ENCODE measurements around the gene ATP8B4.

Gene ATP8B4

DNA sequence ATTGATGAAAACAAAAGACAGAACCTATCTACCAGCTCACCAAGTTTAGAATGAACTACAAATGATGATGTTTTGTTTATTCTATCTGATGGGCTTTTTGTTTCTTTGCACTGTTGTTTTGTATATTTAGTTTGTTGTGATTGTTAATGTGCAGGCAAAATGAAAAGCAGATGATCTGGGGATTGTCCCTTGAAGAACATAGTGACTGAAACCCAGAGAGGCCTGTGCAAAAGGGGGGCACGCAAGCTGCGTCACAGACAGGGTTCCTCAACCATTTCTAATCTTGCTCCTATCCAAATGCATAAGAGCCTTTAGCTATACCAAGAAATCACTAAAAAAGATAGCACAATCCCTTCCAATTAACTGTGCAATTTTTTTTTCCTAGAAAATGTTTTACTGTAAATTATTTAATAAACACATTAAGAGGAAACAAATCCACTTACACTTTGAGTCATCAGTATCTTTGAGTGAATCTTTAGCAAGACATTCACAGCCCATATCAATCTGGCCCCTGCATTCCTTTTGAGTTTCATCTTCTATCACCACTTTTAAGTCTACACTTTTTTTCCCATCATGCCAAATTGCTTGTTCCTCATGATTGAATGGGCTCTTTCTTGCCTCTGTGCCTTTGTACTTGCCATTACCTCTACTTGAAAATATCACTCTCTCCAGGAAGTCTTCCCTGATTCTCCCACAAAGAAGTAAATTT, 220.3 kb downstream of the ATP8B4 start:
- no peak for DNase-seq
- Mint-ChIP-seq H3K4me3 (no peak overlapping the region), H3K27me3 (no peaks in the 10 kb centered on the region), H3K9me3 (no peaks in the 10 kb centered on the region), H3K4me1 (no peaks in the 10 kb centered on the region), H3K27ac (no peak overlapping the region), H3K36me3 (no peaks in the 10 kb centered on the region)
- CTCF ChIA-PET: no interaction called here

DNA sequence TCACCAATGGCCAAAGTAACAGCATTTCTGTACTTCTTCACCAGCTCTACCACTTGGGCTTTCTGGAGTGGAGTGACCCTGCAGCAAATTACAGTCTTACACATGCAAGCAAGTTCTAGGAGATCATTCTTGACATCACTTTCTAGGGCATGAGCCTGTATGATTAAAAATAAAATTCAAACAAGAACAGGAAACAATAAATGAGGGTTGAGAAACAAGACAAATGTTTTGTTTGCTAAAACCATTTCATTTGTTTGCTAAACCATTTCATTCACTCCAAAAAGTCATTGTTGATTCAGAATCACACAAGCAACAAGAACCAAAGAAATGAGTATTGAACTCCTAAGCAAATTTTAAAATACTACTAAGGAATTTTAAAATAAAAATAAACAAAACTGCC, 220.9 kb downstream of the ATP8B4 start:
- H3K36me3 Mint-ChIP-seq: no peaks in the 10 kb centered on the region

DNA sequence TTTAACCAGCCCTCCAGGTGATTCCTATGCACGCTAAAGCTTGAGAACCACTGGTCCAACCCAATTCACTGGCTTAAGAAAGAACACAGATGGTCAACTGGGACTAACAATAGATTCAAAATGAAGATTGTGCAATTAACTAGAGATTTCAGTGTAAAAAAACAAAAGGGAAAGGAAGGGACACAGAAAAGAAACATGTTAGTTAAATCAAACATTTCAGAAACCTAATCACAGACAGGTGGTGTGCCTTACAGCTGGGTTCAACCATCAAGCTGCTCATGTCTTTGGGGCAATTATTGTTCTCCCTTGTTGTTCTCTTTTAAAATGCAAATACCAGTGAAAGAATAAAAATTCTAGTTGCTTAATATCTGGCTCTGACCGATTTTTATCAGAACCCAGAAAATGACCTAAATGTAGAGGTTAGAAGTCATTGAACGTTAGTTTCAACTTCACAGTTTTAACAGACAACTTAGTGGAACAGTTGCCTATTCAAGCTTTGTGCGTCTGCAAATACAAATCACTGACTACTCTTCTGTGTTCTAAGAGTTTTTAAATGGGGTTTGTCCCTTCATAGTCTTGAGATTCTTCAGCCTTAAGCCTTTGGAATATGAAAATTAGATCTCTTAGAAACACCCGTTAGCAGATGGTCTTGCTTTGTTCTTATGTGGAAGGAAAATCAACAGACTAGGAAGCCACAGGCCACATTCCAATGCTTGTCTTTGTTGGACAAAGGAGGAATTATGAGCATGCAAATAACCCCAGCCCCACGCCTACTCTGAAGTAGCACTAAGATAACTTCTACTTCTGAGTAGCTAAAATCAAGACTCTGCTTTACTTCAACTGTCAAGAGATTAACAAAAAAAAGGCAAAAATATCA, 223.4 kb downstream of the ATP8B4 start:
- Mint-ChIP-seq H3K36me3 (no peaks in the 10 kb centered on the region), H3K27me3 (no peaks in the 10 kb centered on the region), H3K9me3 (no peaks in the 10 kb centered on the region), H3K27ac (no peak overlapping the region), H3K4me3 (no peak overlapping the region), H3K4me1 (no peaks in the 10 kb centered on the region)
- CTCF ChIA-PET: no interaction called here
- DNase-seq: no peak

More for the DNA sequence above, 220.9 kb downstream of the ATP8B4 start:
- DNase-seq: no peak
- H3K9me3 Mint-ChIP-seq: no peaks in the 10 kb centered on the region
- CTCF ChIA-PET: no interaction called here
- H3K4me1 Mint-ChIP-seq: no peaks in the 10 kb centered on the region
- no peak overlapping the region for H3K27ac Mint-ChIP-seq
- no peak overlapping the region for H3K4me3 Mint-ChIP-seq
- H3K27me3 Mint-ChIP-seq: no peaks in the 10 kb centered on the region

DNA sequence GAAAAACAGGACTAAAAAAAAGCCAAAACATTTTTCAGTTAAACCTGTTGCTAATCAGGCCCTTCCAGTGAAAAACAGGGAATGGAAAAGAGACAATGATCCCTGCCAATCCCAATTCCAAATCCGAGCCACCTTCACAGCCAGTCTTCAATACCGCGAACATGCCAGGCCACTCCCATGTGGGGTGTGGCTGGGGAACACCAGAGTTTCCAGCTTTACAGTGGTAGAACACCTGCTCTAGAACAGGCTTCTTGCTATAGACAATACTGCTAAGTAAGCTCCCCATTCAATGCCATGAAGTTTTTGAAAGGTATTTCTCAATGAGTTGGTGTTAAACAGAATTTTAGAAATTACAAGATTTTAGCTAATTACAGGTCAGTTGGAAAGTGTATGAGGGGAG, 228.3 kb downstream of the ATP8B4 start:
- H3K27ac Mint-ChIP-seq: no peak overlapping the region
- no peak overlapping the region for H3K4me3 Mint-ChIP-seq
- no peak for DNase-seq
- H3K9me3 Mint-ChIP-seq: no peaks in the 10 kb centered on the region
- CTCF ChIA-PET: no interaction called here
- H3K4me1 Mint-ChIP-seq: no peaks in the 10 kb centered on the region
- H3K27me3 Mint-ChIP-seq: no peaks in the 10 kb centered on the region
- no peaks in the 10 kb centered on the region for H3K36me3 Mint-ChIP-seq

DNA sequence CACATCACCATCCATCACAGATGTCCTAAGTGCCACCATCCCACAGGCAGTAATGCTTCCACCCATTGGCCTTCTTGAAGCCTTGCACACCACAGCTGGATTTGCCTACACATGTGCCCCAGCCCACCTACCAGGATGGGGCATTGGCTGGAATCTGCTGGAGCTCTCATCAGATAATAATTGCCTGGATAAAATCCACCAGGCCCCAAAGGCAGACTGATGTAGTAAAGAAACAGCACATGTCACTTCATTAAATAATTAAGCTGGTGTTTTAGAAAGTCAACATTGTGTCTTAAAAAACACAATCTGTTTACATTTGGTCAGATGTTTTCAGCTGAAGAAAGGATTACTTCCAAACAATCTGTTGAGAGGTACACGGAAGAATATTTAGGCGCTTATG, 229.5 kb downstream of the ATP8B4 start:
- H3K27ac Mint-ChIP-seq: no peak overlapping the region
- H3K4me1 Mint-ChIP-seq: no peaks in the 10 kb centered on the region
- DNase-seq: no peak
- no peak overlapping the region for H3K4me3 Mint-ChIP-seq
- no peaks in the 10 kb centered on the region for H3K36me3 Mint-ChIP-seq
- H3K9me3 Mint-ChIP-seq: no peaks in the 10 kb centered on the region
- CTCF ChIA-PET: no interaction called here
- H3K27me3 Mint-ChIP-seq: no peaks in the 10 kb centered on the region

DNA sequence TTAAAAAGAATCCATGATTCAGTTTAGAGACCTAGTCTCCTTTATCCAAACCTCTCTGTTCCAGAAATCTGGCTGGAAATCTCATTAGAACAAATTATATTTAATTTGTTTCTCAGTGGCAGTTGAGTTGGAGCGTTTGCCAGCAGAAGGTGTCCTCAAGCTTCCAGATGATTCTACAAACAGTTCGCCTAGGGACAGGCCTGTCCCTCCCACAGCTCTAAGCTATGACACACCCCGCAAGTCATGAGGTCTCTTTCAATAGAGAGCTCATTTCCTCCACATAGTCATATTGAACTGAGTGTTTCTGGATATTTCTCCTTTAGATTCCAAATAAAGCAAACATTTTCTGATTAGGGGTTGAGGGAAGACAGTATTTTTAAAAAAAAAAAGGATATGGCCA, 230.3 kb downstream of the ATP8B4 start:
- no peaks in the 10 kb centered on the region for H3K9me3 Mint-ChIP-seq
- H3K4me3 Mint-ChIP-seq: no peak overlapping the region
- CTCF ChIA-PET: no interaction called here
- no peak for DNase-seq
- no peak overlapping the region for H3K27ac Mint-ChIP-seq
- H3K36me3 Mint-ChIP-seq: no peaks in the 10 kb centered on the region
- no peaks in the 10 kb centered on the region for H3K4me1 Mint-ChIP-seq
- H3K27me3 Mint-ChIP-seq: no peaks in the 10 kb centered on the region

DNA sequence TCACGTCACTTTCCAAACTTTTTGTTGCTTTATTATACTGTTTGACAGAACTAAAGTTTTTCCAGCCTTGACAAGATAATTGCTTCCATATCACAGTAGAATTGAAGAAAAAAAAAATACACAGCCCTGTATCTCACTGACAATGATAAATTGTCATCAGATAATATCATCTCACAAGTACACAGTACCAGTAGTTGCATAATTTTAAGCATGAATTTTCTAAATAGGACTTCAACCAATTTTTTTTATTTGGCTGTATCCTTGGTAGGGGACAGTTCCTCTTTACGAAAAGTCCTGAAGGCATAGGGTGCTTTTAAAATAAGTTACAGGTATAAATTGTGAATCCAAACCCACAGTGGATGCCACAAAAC, 230.7 kb downstream of the ATP8B4 start:
- Mint-ChIP-seq H3K27me3 (no peaks in the 10 kb centered on the region), H3K4me1 (no peaks in the 10 kb centered on the region), H3K9me3 (no peaks in the 10 kb centered on the region), H3K36me3 (no peaks in the 10 kb centered on the region), H3K4me3 (no peak overlapping the region), H3K27ac (no peak overlapping the region)
- no peak for DNase-seq
- CTCF ChIA-PET: no interaction called here

DNA sequence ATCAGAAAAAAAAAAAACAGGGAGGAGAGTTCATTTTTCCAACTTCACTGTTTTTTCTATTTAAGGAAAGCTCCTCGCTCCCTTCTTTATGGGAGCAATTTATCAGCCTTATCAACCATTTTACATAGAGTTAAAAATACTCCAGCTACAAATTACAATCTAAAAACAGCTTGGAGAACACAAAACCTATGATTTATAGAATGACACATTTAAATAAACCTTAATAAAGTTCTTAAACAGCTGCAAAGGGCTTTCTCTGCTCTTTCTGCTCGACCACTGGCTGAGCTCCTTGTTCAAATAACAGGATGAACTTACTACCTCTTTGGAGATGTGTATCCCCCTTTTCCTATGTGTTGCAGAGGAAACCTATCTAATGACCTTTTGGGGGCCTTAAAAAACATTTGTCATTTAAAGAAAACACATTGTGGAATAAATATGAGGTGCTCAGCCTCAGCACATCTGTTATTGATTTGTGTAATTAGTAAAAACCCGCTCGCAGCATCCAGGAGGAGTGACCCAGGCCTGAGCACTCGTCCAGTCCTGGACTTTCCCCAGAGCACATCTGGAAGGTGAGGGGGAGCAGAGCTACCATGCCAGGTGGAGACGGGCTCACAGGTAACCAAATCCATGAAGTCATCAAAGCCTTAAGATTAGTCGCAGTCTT, 231.2 kb downstream of the ATP8B4 start:
- no peak for DNase-seq
- H3K27me3 Mint-ChIP-seq: no peaks in the 10 kb centered on the region
- H3K4me3 Mint-ChIP-seq: no peak overlapping the region
- CTCF ChIA-PET: interaction anchor here (0.7 kb wide), 1 partner anchor 11 kb away, joined by 3 read pairs; no protein-coding TSS in a partner anchor
- no peaks in the 10 kb centered on the region for H3K9me3 Mint-ChIP-seq
- H3K27ac Mint-ChIP-seq: no peak overlapping the region
- H3K36me3 Mint-ChIP-seq: no peaks in the 10 kb centered on the region
- no peaks in the 10 kb centered on the region for H3K4me1 Mint-ChIP-seq

DNA sequence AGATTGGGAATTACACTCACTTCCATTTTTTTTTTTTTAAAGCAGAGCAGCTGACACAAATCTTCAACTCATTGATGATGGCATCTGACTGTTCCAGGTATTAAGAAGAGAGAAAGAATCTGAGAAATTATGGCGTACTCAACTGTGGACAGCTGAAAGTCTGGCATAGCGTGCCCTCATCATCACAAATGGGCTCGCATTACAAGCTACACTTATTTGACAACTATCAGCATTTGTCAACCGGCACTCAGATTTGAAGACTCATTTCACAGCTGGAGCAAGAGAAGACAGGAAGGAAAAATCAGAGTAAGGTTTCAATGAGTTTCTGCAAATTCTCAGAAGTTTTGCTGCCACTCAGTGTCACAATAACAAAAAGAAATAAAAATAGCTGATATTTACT, 235.9 kb downstream of the ATP8B4 start:
- DNase-seq: no peak

DNA sequence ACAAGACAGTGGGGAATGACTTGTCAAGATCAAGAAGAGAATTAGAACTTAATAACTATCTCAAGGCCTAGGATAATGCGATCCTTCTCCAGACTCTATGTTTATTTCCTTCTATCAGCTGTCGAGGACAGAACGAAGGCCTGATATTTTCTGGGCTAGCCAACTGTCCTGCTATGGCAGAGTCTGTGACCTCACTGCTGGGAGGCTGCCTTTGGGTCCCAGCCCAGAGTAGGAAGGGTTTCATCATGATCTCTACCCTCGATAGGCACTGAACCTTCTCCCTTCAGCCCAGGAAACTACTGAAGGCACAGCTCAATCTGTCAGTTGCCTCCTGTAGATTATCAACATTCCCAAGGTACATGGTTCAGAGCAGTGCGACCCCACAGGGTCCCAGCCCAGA, 237.2 kb downstream of the ATP8B4 start:
- Mint-ChIP-seq H3K27me3 (no peaks in the 10 kb centered on the region), H3K27ac (no peak overlapping the region), H3K4me1 (no peaks in the 10 kb centered on the region), H3K9me3 (no peaks in the 10 kb centered on the region), H3K4me3 (no peak overlapping the region), H3K36me3 (no peaks in the 10 kb centered on the region)
- DNase-seq: no peak
- CTCF ChIA-PET: no interaction called here

More for the DNA sequence above, 235.9 kb downstream of the ATP8B4 start:
- no peaks in the 10 kb centered on the region for H3K36me3 Mint-ChIP-seq
- no peak overlapping the region for H3K27ac Mint-ChIP-seq
- H3K4me3 Mint-ChIP-seq: no peak overlapping the region
- CTCF ChIA-PET: interaction anchor here (0.6 to 1.0 kb wide), 2 partner anchors 27 to 124 kb away, joined by 3 read pairs; no protein-coding TSS in a partner anchor
- H3K9me3 Mint-ChIP-seq: no peaks in the 10 kb centered on the region
- no peaks in the 10 kb centered on the region for H3K4me1 Mint-ChIP-seq
- no peaks in the 10 kb centered on the region for H3K27me3 Mint-ChIP-seq

DNA sequence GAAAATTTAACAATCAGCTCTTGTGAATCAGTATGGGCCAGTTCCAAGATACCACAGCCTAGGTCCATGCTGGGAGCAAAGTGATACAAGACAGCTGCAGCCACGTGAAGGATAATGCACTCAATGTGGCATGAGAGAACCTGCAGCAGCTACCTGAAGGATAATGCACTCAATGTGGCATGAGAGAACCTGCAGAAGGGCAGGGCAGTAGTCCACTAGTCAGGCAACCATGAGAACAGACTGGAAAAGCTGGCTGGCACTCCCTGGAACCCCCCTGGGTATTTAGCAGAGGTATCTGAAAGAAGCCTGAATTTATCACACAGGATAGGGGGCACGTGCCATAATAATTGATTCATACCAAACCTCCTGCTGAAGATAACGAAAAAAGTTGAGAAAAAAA, 237.6 kb downstream of the ATP8B4 start:
- no peak overlapping the region for H3K27ac Mint-ChIP-seq
- DNase-seq: no peak
- no peaks in the 10 kb centered on the region for H3K36me3 Mint-ChIP-seq
- CTCF ChIA-PET: no interaction called here
- H3K27me3 Mint-ChIP-seq: no peaks in the 10 kb centered on the region
- H3K4me3 Mint-ChIP-seq: no peak overlapping the region
- H3K9me3 Mint-ChIP-seq: no peaks in the 10 kb centered on the region
- no peaks in the 10 kb centered on the region for H3K4me1 Mint-ChIP-seq

DNA sequence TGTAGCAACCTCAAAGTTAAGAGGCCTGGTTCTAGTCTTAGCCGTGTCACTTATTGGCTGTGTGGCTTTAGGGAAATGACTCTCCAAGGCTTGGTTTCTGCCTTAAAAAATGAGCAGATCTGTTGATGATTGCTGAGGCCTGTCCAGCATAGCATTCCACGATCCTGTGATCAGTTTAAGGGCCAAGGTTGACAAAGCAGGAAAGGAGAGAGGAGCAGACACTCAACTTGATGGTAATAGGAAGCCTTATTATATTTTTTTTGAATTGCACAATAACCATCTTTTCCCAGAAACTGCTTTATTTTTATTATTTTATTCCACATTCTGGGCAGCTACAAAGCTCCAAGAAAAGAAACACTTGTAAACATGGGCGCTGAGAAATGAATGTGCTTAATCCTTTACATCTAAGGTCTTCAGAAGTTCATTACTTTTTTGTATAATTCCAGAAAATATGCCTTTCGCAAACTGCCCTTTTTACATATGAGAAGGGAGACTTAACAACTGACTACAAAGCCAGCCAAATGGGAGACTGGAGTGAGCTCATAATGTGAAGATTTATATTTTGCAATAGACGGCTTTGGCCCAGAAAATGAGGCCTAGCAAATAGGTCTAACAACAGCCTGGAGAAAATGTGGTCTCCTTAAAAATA, 241.0 kb downstream of the ATP8B4 start:
- CTCF ChIA-PET: no interaction called here
- Mint-ChIP-seq H3K4me1 (no peaks in the 10 kb centered on the region), H3K27ac (no peak overlapping the region), H3K27me3 (no peaks in the 10 kb centered on the region), H3K4me3 (no peak overlapping the region), H3K9me3 (no peaks in the 10 kb centered on the region), H3K36me3 (no peaks in the 10 kb centered on the region)
- no peak for DNase-seq

DNA sequence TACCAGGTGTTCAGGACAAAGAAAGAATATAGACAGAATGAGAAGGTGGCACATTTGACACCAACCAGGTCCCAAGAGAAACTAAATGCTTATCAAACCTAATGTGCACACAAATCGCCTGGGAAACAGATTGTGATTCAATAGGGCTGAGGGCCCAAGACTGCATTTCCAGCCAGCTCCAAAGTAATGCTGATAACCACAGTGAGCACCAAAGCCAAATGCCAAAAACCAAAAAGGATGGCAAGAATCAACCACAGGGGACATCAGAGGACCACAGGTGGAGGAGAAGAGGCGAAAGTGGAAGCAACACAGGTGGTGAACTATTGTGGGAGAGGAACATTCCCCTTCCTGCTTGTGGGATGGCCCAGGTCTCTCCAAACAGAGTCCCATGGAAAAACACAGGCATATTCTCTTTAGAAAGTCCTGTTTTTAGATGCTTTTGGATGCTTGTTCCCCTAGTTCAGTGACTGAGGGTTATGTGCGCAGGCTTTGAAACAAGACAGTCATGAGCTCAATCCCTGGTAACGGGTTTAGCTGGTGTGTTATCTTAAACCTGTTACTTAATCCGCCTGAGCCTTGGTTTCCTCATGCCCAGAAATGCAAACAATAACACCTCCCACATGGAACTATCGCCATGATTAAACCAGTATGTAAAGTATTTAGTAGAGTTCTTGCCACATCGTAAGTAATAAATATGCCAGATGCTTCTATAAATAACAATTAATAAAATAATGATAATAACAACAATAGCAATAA, 241.7 kb downstream of the ATP8B4 start:
- Mint-ChIP-seq H3K27ac (no peak overlapping the region), H3K4me1 (no peaks in the 10 kb centered on the region), H3K9me3 (no peaks in the 10 kb centered on the region), H3K27me3 (no peaks in the 10 kb centered on the region), H3K4me3 (no peak overlapping the region), H3K36me3 (no peaks in the 10 kb centered on the region)
- DNase-seq: no peak
- CTCF ChIA-PET: interaction anchor here (0.8 to 2.0 kb wide), 4 partner anchors 10 to 439 kb away, joined by 3 to 7 read pairs (median 4); no protein-coding TSS in a partner anchor
